H1 (cell line): ENCODE measurements around the gene STRIP2.

Experiments used
- BACH1 ChIP-seq: IDR thresholded peaks from 2 replicates; pipeline ENCODE4 v1.6.1; 2012; ENCODE audit warnings: low read length, improper control_type of control experiment
- CBX8 ChIP-seq: fragments of 300-800, 300-1000 bp; sonication (generic); IDR thresholded peaks from 2 replicates; pipeline ENCODE4 v1.7.1; 2016; ENCODE audit warnings: low read depth, low read length, borderline replicate concordance
- CTCF ChIP-seq, 3 experiments: IDR thresholded peaks; 1 replicate in 2 of 3; 2 replicates in 1 of 3; pipeline versions ENCODE4 v1.5.1 to v1.6.1; 2011; ENCODE audit warnings: low read length in 3 of 3, mild to moderate bottlenecking in 3 of 3, inconsistent platforms in 2 of 3, low read depth in 1 of 3, moderate library complexity in 1 of 3; ENCODE audit not compliant: insufficient read depth in 1 of 3; ENCODE audit errors: control extremely low read depth in 1 of 3
- EZH2 ChIP-seq: fragments of 200-600 bp; sonication (generic); IDR thresholded peaks from 2 replicates; pipeline ENCODE4 v1.7.1; 2012; ENCODE audit warnings: low read depth, mild to moderate bottlenecking, moderate library complexity, low read length, inconsistent platforms; ENCODE audit not compliant: severe bottlenecking
- GTF2F1 ChIP-seq: IDR thresholded peaks from 2 replicates; pipeline ENCODE4 v1.6.1; 2012; ENCODE audit warnings: low read depth, low read length, improper control_type of control experiment, borderline replicate concordance
- POLR2A ChIP-seq, 2 experiments: IDR thresholded peaks; 1 replicate in 1 of 2; 2 replicates in 1 of 2; pipeline ENCODE4 v1.6.1; 2011; ENCODE audit warnings: low read depth in 2 of 2, low read length in 2 of 2, mild to moderate bottlenecking in 2 of 2; ENCODE audit errors: control extremely low read depth in 1 of 2
- RFX5 ChIP-seq: IDR thresholded peaks from 2 replicates; pipeline ENCODE4 v1.6.1; 2011; ENCODE audit warnings: low read depth, low read length, improper control_type of control experiment, borderline replicate concordance
- SIX5 ChIP-seq: IDR thresholded peaks from 2 replicates; pipeline ENCODE4 v1.6.1; 2011; ENCODE audit warnings: mild to moderate bottlenecking, low read depth, low read length
- TAF1 ChIP-seq: IDR thresholded peaks from 2 replicates; pipeline ENCODE4 v1.6.1; 2011; ENCODE audit warnings: mild to moderate bottlenecking, low read depth, low read length
- USF2 ChIP-seq: IDR thresholded peaks from 2 replicates; pipeline ENCODE4 v1.6.1; 2011; ENCODE audit warnings: low read length, improper control_type of control experiment
- ZNF274 ChIP-seq: IDR thresholded peaks from 2 replicates; pipeline ENCODE4 v1.7.0; 2012; ENCODE audit warnings: low read length, borderline replicate concordance; ENCODE audit errors: extremely low read depth

GRCh38 chr7:129454249-129454551 lies 20.0 kb downstream of the STRIP2 start:
- no peak for TF ChIP-seq TAF1
- TF ChIP-seq BACH1, result no peak
- TF ChIP-seq USF2, result no peak
- TF ChIP-seq SIX5, result no peak
- TF ChIP-seq GTF2F1, result no peak
- no peak for TF ChIP-seq RFX5
- no peak for TF ChIP-seq CTCF (IDR thresholded peaks at IDR 0.05; ENCODE audit: control extremely low read depth in 1 of 3, insufficient read depth in 1 of 3, low read depth in 1 of 3, low read length in 3 of 3)
- TF ChIP-seq POLR2A (IDR thresholded peaks at IDR 0.05; ENCODE audit: control extremely low read depth in 1 of 2, low read depth in 2 of 2, low read length in 2 of 2), result no peak
- TF ChIP-seq ZNF274, result no peak
- TF ChIP-seq CBX8, result no peak
- TF ChIP-seq EZH2, result no peak
